GM12892 (cell line): ENCODE results near the gene ARHGAP26.

ENCODE experiments used
- POLR2A ChIP-seq: IDR thresholded peaks from 2 replicates; pipeline ENCODE4 v1.6.1; 2011; ENCODE audit warnings: low read depth, low read length, control low read depth
- POLR2AphosphoS5 ChIP-seq: IDR thresholded peaks from 2 replicates; pipeline ENCODE4 v1.6.1; 2011; ENCODE audit warnings: low read depth, low read length, control low read depth
- TAF1 ChIP-seq: IDR thresholded peaks from 2 replicates; pipeline ENCODE4 v1.6.1; 2011; ENCODE audit warnings: low read depth, mild to moderate bottlenecking, control low read depth, low read length, borderline replicate concordance

GRCh38 chr5:143226361-143226760 lies 456.2 kb downstream of the ARHGAP26 start:
- TF ChIP-seq POLR2AphosphoS5 (no peak), POLR2A (no peak), TAF1 (no peak)
